ENCODE results near the gene LSAMP. TPM values are rescaled to one million over a fixed set of nuclear protein-coding genes. Genes with fewer than 3 reads are reported as not detected.

The LSAMP gene
- total RNA-seq, 1 donor from 2014 or later, result not detected

GRCh38 chr3:116350119-116350733 is 95.1 kb downstream of the LSAMP start:
- DNase-seq, result no peak

GRCh38 chr3:116348216-116348615 is 97.1 kb downstream of the LSAMP start:
- DNase-seq, result no peak

GRCh38 chr3:116342499-116342898 is 102.8 kb downstream of the LSAMP start:
- no peak for DNase-seq

GRCh38 chr3:116341899-116342298 is 103.4 kb downstream of the LSAMP start:
- DNase-seq, result no peak

- no peak for DNase-seq
These were observed 103.9 kb downstream of the LSAMP start for GRCh38 chr3:116341381-116341780.

GRCh38 chr3:116340680-116341216 is 104.5 kb downstream of the LSAMP start:
- DNase-seq, result no peak

GRCh38 chr3:116339441-116340028 is 105.8 kb downstream of the LSAMP start:
- no peak for DNase-seq

- DNase-seq, result no peak
These were observed 106.6 kb downstream of the LSAMP start for GRCh38 chr3:116338713-116339112.

- no peak for DNase-seq
These were observed 108.1 kb downstream of the LSAMP start for GRCh38 chr3:116337229-116337628.

GRCh38 chr3:116331380-116331779 is 113.9 kb downstream of the LSAMP start:
- DNase-seq, result no peak

- no peak for DNase-seq
These were observed 122.4 kb downstream of the LSAMP start for GRCh38 chr3:116322750-116323375.

- DNase-seq, result no peak
These were observed 126.9 kb downstream of the LSAMP start for GRCh38 chr3:116318370-116318769.

GRCh38 chr3:116316771-116317170 is 128.5 kb downstream of the LSAMP start:
- no peak for DNase-seq

GRCh38 chr3:116314476-116314875 is 130.8 kb downstream of the LSAMP start:
- no peak for DNase-seq

GRCh38 chr3:116306720-116307119 is 138.6 kb downstream of the LSAMP start:
- DNase-seq, result no peak

GRCh38 chr3:116306149-116306548 is 139.1 kb downstream of the LSAMP start:
- no peak for DNase-seq

- no peak for DNase-seq
These were observed 143.1 kb downstream of the LSAMP start for GRCh38 chr3:116302087-116302747.

GRCh38 chr3:116301422-116301821 is 143.9 kb downstream of the LSAMP start:
- DNase-seq, result no peak

- DNase-seq, result no peak
These were observed 145.1 kb downstream of the LSAMP start for GRCh38 chr3:116300226-116300625.

GRCh38 chr3:116299646-116300081 is 145.6 kb downstream of the LSAMP start:
- DNase-seq, result no peak

- DNase-seq, result no peak
These were observed 147.1 kb downstream of the LSAMP start for GRCh38 chr3:116298151-116298550.

- DNase-seq, result no peak
These were observed 154.1 kb downstream of the LSAMP start for GRCh38 chr3:116291141-116291540.

GRCh38 chr3:116288485-116288884 is 156.8 kb downstream of the LSAMP start:
- no peak for DNase-seq

All from dermis blood vessel endothelial cell (primary cell).